ENCODE measurements around the gene RNASEH2C.
"Not testable (repeated sequence)": the region's sequence is repeated elsewhere in the genome, so short reads cannot be mapped to it uniquely, and the experiment has no call there.

Gene RNASEH2C

DNA sequence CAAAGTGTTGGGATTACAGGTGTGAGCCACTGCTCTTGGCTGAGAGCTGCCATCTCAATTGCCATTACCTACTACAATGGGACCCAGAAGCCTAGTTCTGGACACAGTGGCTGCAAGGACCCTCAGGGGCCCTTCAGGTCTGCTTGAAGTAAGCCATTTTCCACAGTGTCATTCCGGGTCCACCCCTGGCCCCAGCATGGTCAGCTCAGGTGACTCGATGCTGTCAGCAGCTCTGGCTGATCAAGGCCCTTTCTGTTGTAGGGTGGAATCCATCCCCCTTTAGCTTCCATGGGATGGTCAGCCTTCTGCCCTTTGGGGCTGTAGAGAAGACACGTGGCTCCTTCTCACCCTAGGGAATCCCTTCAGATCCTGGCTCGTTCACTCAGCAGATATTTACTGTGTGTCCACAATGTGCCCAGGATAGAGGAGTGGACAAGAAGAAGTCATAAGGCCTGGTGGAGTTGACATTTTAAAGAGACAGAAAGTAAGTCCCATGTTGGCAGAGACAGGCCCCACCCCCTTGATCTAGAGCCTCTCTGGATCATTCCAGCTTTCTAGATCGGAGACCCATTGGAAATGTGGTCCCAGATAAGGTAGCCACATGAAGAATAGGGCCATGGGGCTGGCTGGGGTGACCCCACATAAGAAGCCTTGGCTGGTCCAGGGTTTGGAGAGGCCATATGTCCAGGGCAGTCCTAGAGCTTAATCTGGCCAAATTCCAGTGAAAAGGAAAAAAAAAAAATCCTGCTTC lies 23.6 kb downstream of the RNASEH2C start:
- no peak for DNase-seq
- H3K9me3 ChIP-seq (ENCODE audit: insufficient read depth, low read depth, low read length) = peaks cover 5% of the 10 kb centered on the region

DNA sequence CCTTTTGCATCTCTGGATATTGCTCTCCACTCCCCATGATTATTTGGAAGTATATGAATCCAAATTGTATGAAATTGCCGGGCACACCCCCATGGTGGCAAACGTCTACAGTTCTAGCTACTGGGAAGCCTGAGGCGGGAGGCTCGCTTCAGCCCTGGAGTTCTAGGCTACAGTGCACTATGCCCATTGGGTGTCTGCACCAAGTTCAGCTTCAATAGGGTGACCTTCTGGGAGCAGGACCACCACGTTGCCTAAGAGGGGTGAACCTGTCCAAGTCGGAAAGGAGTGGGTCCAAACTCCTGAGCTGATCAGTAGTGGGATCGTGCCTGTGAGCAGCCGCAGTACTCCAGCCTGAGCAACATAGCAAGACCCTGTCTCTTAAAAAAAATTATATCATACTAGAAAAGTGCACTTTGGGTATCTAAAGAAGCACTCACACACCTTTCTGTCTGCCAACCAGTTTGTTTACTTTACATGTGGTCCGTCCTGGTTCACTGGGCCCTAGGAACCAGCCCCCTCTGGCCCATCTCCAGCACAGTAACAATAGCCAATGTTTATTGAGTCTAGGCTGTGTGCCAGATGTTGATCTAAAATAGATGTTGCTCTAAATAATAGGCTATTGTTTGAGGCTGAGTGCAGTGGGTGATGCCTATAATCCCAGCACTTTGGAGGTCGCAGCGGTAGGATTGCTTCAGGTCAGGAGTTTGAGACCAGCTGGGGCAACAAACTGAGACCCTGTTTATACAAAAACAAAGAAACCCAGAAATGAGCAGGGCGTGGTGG lies 24.9 kb downstream of the RNASEH2C start:
- no peak overlapping the region for H3K4ac ChIP-seq (ENCODE audit: low read depth, low read length)
- H2AFZ ChIP-seq (ENCODE audit: insufficient read depth, low read length, poor library complexity) = no peak overlapping the region
- H3K36me3 ChIP-seq (ENCODE audit: control insufficient read depth in 1 of 2, insufficient read depth in 2 of 2, low read length in 2 of 2) = no peaks in the 10 kb centered on the region
- H4K12ac ChIP-seq (ENCODE audit: low read depth, low read length) = no peak overlapping the region
- peaks cover 5% of the 10 kb centered on the region for H3K9me3 ChIP-seq (ENCODE audit: insufficient read depth, low read depth, low read length)
- H2AK5ac ChIP-seq (ENCODE audit: low read length) = no peak overlapping the region
- peaks cover 4 to 5% of the 10 kb centered on the region in 2 experiments for H3K4me1 ChIP-seq (ENCODE audit: control insufficient read depth in 1 of 2, insufficient read depth in 2 of 2, low read length in 2 of 2)
- no peak overlapping the region for H3K27ac ChIP-seq (ENCODE audit: low read depth, low read length)
- H2BK12ac ChIP-seq (ENCODE audit: low read length) = no peak overlapping the region
- no peak overlapping the region for H3K4me2 ChIP-seq (ENCODE audit: low read length)
- H3K9ac ChIP-seq (ENCODE audit: low read length) = no peak overlapping the region
- no peaks in the 10 kb centered on the region for H3K27me3 ChIP-seq (ENCODE audit: insufficient read depth, low read length)
- no peak overlapping the region for H3K23ac ChIP-seq (ENCODE audit: low read length)
- H4K8ac ChIP-seq (ENCODE audit: low read depth, low read length) = no peak overlapping the region
- H3K4me3 ChIP-seq (ENCODE audit: low read depth, low read length) = no peak overlapping the region
- H2BK5ac ChIP-seq (ENCODE audit: low read depth, low read length, poor library complexity) = no peak overlapping the region
- H4K91ac ChIP-seq (ENCODE audit: low read depth, low read length) = no peak overlapping the region
- no CpG with 5 or more reads among the region's 12 CpGs for WGBS (ENCODE audit: extremely low coverage, insufficient coverage, insufficient read length)
- H2BK120ac ChIP-seq (ENCODE audit: insufficient read depth, low read length, poor library complexity) = no peak overlapping the region
- H3K18ac ChIP-seq (ENCODE audit: low read length) = no peak overlapping the region
- DNase-seq = no peak
- H3K79me2 ChIP-seq (ENCODE audit: control insufficient read depth, insufficient read depth, low read length, poor library complexity) = no peaks in the 10 kb centered on the region
- no peaks in the 10 kb centered on the region for H3K79me1 ChIP-seq (ENCODE audit: low read length)
- no peak overlapping the region for H3K14ac ChIP-seq (ENCODE audit: low read length)

More for the DNA sequence above, 23.6 kb downstream of the RNASEH2C start:
- Histone ChIP-seq H4K8ac (ENCODE audit: low read depth, low read length) (no peak overlapping the region), H3K79me2 (ENCODE audit: control insufficient read depth, insufficient read depth, low read length, poor library complexity) (no peaks in the 10 kb centered on the region), H3K27ac (ENCODE audit: low read depth, low read length) (no peak overlapping the region), H3K4me3 (ENCODE audit: low read depth, low read length) (no peak overlapping the region), H3K27me3 (ENCODE audit: insufficient read depth, low read length) (no peaks in the 10 kb centered on the region), H3K4me1 (ENCODE audit: control insufficient read depth in 1 of 2, insufficient read depth in 2 of 2, low read length in 2 of 2) (peaks cover 4 to 5% of the 10 kb centered on the region in 2 experiments), H3K23ac (ENCODE audit: low read length) (no peak overlapping the region), H2AK5ac (ENCODE audit: low read length) (no peak overlapping the region), H3K4ac (ENCODE audit: low read depth, low read length) (no peak overlapping the region), H3K18ac (ENCODE audit: low read length) (no peak overlapping the region), H4K12ac (ENCODE audit: low read depth, low read length) (no peak overlapping the region), H3K4me2 (ENCODE audit: low read length) (no peak overlapping the region), H2BK120ac (ENCODE audit: insufficient read depth, low read length, poor library complexity) (no peak overlapping the region), H3K14ac (ENCODE audit: low read length) (no peak overlapping the region), H2AFZ (ENCODE audit: insufficient read depth, low read length, poor library complexity) (no peak overlapping the region), H3K36me3 (ENCODE audit: control insufficient read depth in 1 of 2, insufficient read depth in 2 of 2, low read length in 2 of 2) (no peaks in the 10 kb centered on the region), H2BK12ac (ENCODE audit: low read length) (no peak overlapping the region), H3K79me1 (ENCODE audit: low read length) (no peaks in the 10 kb centered on the region), H4K91ac (ENCODE audit: low read depth, low read length) (no peak overlapping the region), H2BK5ac (ENCODE audit: low read depth, low read length, poor library complexity) (no peak overlapping the region), H3K9ac (ENCODE audit: low read length) (no peak overlapping the region)
- WGBS (ENCODE audit: extremely low coverage, insufficient coverage, insufficient read length) = no CpG with 5 or more reads among the region's 5 CpGs

DNA sequence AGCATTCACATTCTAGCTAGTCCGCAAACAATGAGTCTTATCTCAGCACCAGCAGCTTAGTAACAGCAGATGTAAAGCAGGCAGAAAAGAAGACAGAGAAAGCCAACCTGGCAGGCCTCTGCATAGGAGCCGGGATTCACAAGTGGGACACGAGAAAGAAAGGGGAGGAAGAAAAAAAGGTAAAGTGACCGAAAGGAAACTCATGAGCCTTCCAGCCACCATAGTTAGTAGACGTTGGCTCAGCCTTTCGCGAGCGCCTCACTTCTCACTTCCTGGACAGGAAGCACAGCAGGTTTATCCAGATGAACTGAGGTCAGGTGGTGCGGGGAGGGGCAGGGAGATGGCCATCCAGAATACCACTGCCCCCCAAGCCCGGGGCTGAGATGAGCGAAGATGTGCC lies 28.2 kb downstream of the RNASEH2C start:
- Histone ChIP-seq H3K4ac (ENCODE audit: low read depth, low read length) (no peak overlapping the region), H2AFZ (ENCODE audit: insufficient read depth, low read length, poor library complexity) (peak overlapping the region; percentile 3), H3K14ac (ENCODE audit: low read length) (no peak overlapping the region), H3K18ac (ENCODE audit: low read length) (no peak overlapping the region), H3K79me2 (ENCODE audit: control insufficient read depth, insufficient read depth, low read length, poor library complexity) (no peaks in the 10 kb centered on the region), H2BK120ac (ENCODE audit: insufficient read depth, low read length, poor library complexity) (no peak overlapping the region), H3K9ac (ENCODE audit: low read length) (no peak overlapping the region), H2AK5ac (ENCODE audit: low read length) (no peak overlapping the region), H4K12ac (ENCODE audit: low read depth, low read length) (no peak overlapping the region), H3K4me3 (ENCODE audit: low read depth, low read length) (no peak overlapping the region), H4K91ac (ENCODE audit: low read depth, low read length) (no peak overlapping the region), H3K9me3 (ENCODE audit: insufficient read depth, low read depth, low read length) (peaks cover 3% of the 10 kb centered on the region), H3K27ac (ENCODE audit: low read depth, low read length) (no peak overlapping the region), H3K79me1 (ENCODE audit: low read length) (no peaks in the 10 kb centered on the region), H2BK12ac (ENCODE audit: low read length) (no peak overlapping the region), H3K4me2 (ENCODE audit: low read length) (no peak overlapping the region), H3K36me3 (ENCODE audit: control insufficient read depth in 1 of 2, insufficient read depth in 2 of 2, low read length in 2 of 2) (no peaks in the 10 kb centered on the region), H3K27me3 (ENCODE audit: insufficient read depth, low read length) (no peaks in the 10 kb centered on the region), H2BK5ac (ENCODE audit: low read depth, low read length, poor library complexity) (no peak overlapping the region), H3K4me1 (ENCODE audit: control insufficient read depth in 1 of 2, insufficient read depth in 2 of 2, low read length in 2 of 2) (peaks cover 4 to 5% of the 10 kb centered on the region in 2 experiments), H3K23ac (ENCODE audit: low read length) (no peak overlapping the region), H4K8ac (ENCODE audit: low read depth, low read length) (peak overlapping the region; percentile 3)
- DNase-seq = peak in 1 of 2 donors; percentile 7
- no CpG with 5 or more reads among the region's 11 CpGs for WGBS (ENCODE audit: extremely low coverage, insufficient coverage, insufficient read length)

DNA sequence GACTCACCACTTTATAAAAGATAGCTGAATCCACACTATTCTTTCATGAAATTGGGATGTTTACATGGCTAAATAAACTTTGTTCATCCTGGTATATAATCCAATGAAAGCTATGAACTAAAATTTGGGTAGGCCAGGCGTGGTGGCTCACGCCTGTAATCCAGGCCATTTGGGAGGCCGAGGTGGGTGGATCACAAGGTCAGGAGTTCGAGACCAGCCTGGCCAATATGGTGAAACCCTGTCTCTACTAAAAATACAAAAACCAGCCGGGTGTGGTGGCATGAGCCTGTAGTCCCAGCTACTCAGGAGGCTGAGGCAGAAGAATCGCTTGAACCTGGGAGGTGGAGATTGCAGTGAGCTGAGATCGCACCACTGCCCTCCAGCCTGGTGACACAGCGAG lies 28.8 kb downstream of the RNASEH2C start:
- H4K12ac ChIP-seq (ENCODE audit: low read depth, low read length); H3K4me1 ChIP-seq (ENCODE audit: control insufficient read depth in 1 of 2, insufficient read depth in 2 of 2, low read length in 2 of 2); H3K9ac ChIP-seq (ENCODE audit: low read length); H3K4me3 ChIP-seq (ENCODE audit: low read depth, low read length); H2AFZ ChIP-seq (ENCODE audit: insufficient read depth, low read length, poor library complexity); H2BK5ac ChIP-seq (ENCODE audit: low read depth, low read length, poor library complexity); H3K18ac ChIP-seq (ENCODE audit: low read length); H4K8ac ChIP-seq (ENCODE audit: low read depth, low read length); H3K4ac ChIP-seq (ENCODE audit: low read depth, low read length); DNase-seq; H3K27me3 ChIP-seq (ENCODE audit: insufficient read depth, low read length); H3K79me2 ChIP-seq (ENCODE audit: control insufficient read depth, insufficient read depth, low read length, poor library complexity); H2AK5ac ChIP-seq (ENCODE audit: low read length); H4K91ac ChIP-seq (ENCODE audit: low read depth, low read length); H3K27ac ChIP-seq (ENCODE audit: low read depth, low read length); H3K14ac ChIP-seq (ENCODE audit: low read length); H2BK12ac ChIP-seq (ENCODE audit: low read length); H3K4me2 ChIP-seq (ENCODE audit: low read length); H3K36me3 ChIP-seq (ENCODE audit: control insufficient read depth in 1 of 2, insufficient read depth in 2 of 2, low read length in 2 of 2); H3K79me1 ChIP-seq (ENCODE audit: low read length); H3K23ac ChIP-seq (ENCODE audit: low read length); H3K9me3 ChIP-seq (ENCODE audit: insufficient read depth, low read depth, low read length); H2BK120ac ChIP-seq (ENCODE audit: insufficient read depth, low read length, poor library complexity): not testable (repeated sequence)
- WGBS (ENCODE audit: extremely low coverage, insufficient coverage, insufficient read length) = no CpG with 5 or more reads among the region's 8 CpGs

Data from trophoblast cell (in vitro differentiated cells and primary cell).